HepG2 (cell line): Measurements from ENCODE around the gene TRIM31. TPM values are rescaled to one million over a fixed set of nuclear protein-coding genes. Genes with fewer than 3 reads are reported as not detected.

Experiments used
- CCDC6 ChIP-seq: sonication (generic); formaldehyde crosslinking; IDR thresholded peaks from 2 replicates; pipeline ENCODE4 v1.8.1; 2022; ENCODE audit warnings: mild to moderate bottlenecking, missing genetic modification reagents, moderate library complexity
- DZIP1 ChIP-seq: sonication (generic); formaldehyde crosslinking; IDR thresholded peaks from 2 replicates; pipeline ENCODE4 v1.5.0; 2020; ENCODE audit warnings: mild to moderate bottlenecking, missing genetic modification reagents
- ETS1 ChIP-seq: sonication (generic); formaldehyde crosslinking; IDR thresholded peaks from 2 replicates; pipeline ENCODE4 v1.4.0; 2020; ENCODE audit warnings: missing genetic modification reagents
- FOXP1 ChIP-seq, 2 experiments: fragments of 450-650 bp in 1 of 2; IDR thresholded peaks; 2 replicates each; pipeline ENCODE4 v1.6.1; 2017 to 2018; ENCODE audit warnings: antibody characterized with exemption in 1 of 2
- FUBP1 ChIP-seq: sonication (generic); formaldehyde crosslinking; IDR thresholded peaks from 2 replicates; pipeline ENCODE4 v1.5.1; 2020; ENCODE audit warnings: missing genetic modification reagents, mild to moderate bottlenecking, borderline replicate concordance
- KMT2B ChIP-seq: IDR thresholded peaks from 2 replicates; pipeline ENCODE4 v1.6.1; 2016; ENCODE audit warnings: missing genetic modification reagents, missing compliant biosample characterization
- NCOA1 ChIP-seq: sonication (generic); formaldehyde crosslinking; IDR thresholded peaks from 2 replicates; pipeline ENCODE4 v1.9.0; 2021; ENCODE audit warnings: missing genetic modification reagents
- PATZ1 ChIP-seq: sonication (generic); formaldehyde crosslinking; IDR thresholded peaks from 2 replicates; pipeline ENCODE4 v1.4.0; 2020; ENCODE audit warnings: missing genetic modification reagents
- PCBP2 ChIP-seq: fragments of 200-400 bp; formaldehyde crosslinking; optimal IDR thresholded peaks from 2 replicates; pipeline ENCODE3; 2018; ENCODE audit warnings: low read length, low read depth; ENCODE audit not compliant: poor library complexity, severe bottlenecking
- POGZ ChIP-seq: sonication (generic); formaldehyde crosslinking; IDR thresholded peaks from 2 replicates; pipeline ENCODE4 v1.4.0; 2020; ENCODE audit warnings: mild to moderate bottlenecking, missing genetic modification reagents
- RNF219 ChIP-seq: sonication (generic); formaldehyde crosslinking; IDR thresholded peaks from 2 replicates; pipeline ENCODE4 v1.5.0; 2020; ENCODE audit warnings: mild to moderate bottlenecking, missing genetic modification reagents
- RXRA ChIP-seq: sonication (generic); formaldehyde crosslinking; IDR thresholded peaks from 2 replicates; pipeline ENCODE4 v1.5.1; 2020; ENCODE audit warnings: missing genetic modification reagents
- TGIF2 ChIP-seq: IDR thresholded peaks from 2 replicates; pipeline ENCODE4 v1.6.1; 2016; ENCODE audit warnings: control low read depth, missing compliant biosample characterization
- ZBTB21 ChIP-seq: sonication (generic); formaldehyde crosslinking; IDR thresholded peaks from 2 replicates; pipeline ENCODE4 v1.4.0; 2020; ENCODE audit warnings: missing genetic modification reagents
- ZNF205 ChIP-seq: IDR thresholded peaks from 2 replicates; pipeline ENCODE4 v1.6.1; 2018; ENCODE audit warnings: missing biosample characterization, missing genetic modification reagents
- ZXDC ChIP-seq: sonication (generic); formaldehyde crosslinking; IDR thresholded peaks from 2 replicates; pipeline ENCODE4 v1.5.0; 2020; ENCODE audit warnings: mild to moderate bottlenecking, missing genetic modification reagents
- polyA plus RNA-seq, 8 experiments: library from polyadenylated mRNA; depleted of rRNA in 3 of 8; stranded (reverse) in 7 of 8; unstranded in 1 of 8; fragments of >200 nt; fragmentation: Illumina TruSeq in 4 of 8; extraction: Trizol in 4 of 8; gene quantifications; 2 replicates each; pipeline versions ENCODE4 v1.2.1 to v1.2.3, GENCODE V29; 2011 to 2016; ENCODE audit warnings: low read depth in 4 of 8, missing spikeins in 1 of 8, mixed read lengths in 1 of 8; ENCODE audit not compliant: insufficient read depth in 1 of 8
- total RNA-seq, 5 experiments: library from RNA; depleted of rRNA; stranded (reverse); fragments of >200 nt; fragmentation: Illumina TruSeq; extraction: Trizol; gene quantifications; 2 replicates each; pipeline ENCODE4 v1.2.3, GENCODE V29; 2016; ENCODE audit warnings: low read depth in 1 of 5

The TRIM31 gene
- total and polyA plus RNA-seq, 2 of the 13 experiments (the other 11 are each of a cell fraction or from before 2014, with no cell fraction given), result 0.13 to 0.51 TPM

GRCh38 chr6:30075094-30075789, 37.6 kb downstream of the TRIM31 start, which contains the start of gene RNF39 (continued):
- TF ChIP-seq ZNF205 (CRISPR knock-in tag) (no peak; the same call in 1 of the 2 replicates), DZIP1 (CRISPR knock-in tag) (peak; percentile 86; the same call in 1 of the 2 replicates), TGIF2 (CRISPR knock-in tag) (no peak; the same call in 1 of the 2 replicates), POGZ (0 out of 2 replicates have a peak, but pooled peaks have one; percentile 23), ZBTB21 (CRISPR knock-in tag) (no peak), NCOA1 (CRISPR knock-in tag) (no peak; the same call in 1 of the 2 replicates), RXRA (no peak; the same call in 1 of the 2 replicates), RNF219 (CRISPR knock-in tag) (no peak), PATZ1 (CRISPR knock-in tag) (no peak), PCBP2 (no peak), KMT2B (no peak), FUBP1 (CRISPR knock-in tag) (no peak), ETS1 (CRISPR knock-in tag) (no peak), CCDC6 (CRISPR knock-in tag) (no peak; the same call in 1 of the 2 replicates), ZXDC (CRISPR knock-in tag) (no peak), FOXP1 (IDR thresholded peaks at IDR 0.05) (no peak), FOXP1 (CRISPR knock-in tag; IDR thresholded peaks at IDR 0.05) (no peak)
